DND-41 (cell line): ENCODE results near the gene ZNF22.

Source experiments
- ATAC-seq: fragments of 200-7000 bp; cut with Tn5 transposase; 3 replicates; pipeline ENCODE4 v1.9.1; 2021; ENCODE audit warnings: low read depth; ENCODE audit not compliant: insufficient read depth
- DNase-seq: peaks from one replicate; pipeline ENCODE4 v3.0.0-alpha.2; 2020
- H2AFZ ChIP-seq: 2 replicates; pipeline ENCODE4 v1.6.0; 2012; ENCODE audit warnings: low read depth, low read length
- H3K27ac ChIP-seq: 2 replicates; pipeline ENCODE4 v1.5.1; 2012; ENCODE audit warnings: low read length, inconsistent platforms
- H3K27me3 ChIP-seq: fragments of 200-600 bp; sonication (generic); 2 replicates; pipeline ENCODE4 v1.6.0; 2012; ENCODE audit warnings: low read length, mild to moderate bottlenecking, inconsistent platforms; ENCODE audit not compliant: insufficient read depth, poor library complexity
- H3K36me3 ChIP-seq: 2 replicates; pipeline ENCODE4 v1.5.1; 2012; ENCODE audit warnings: low read length, inconsistent platforms; ENCODE audit not compliant: insufficient read depth
- H3K4me1 ChIP-seq: 2 replicates; pipeline ENCODE4 v1.5.1; 2012; ENCODE audit warnings: mild to moderate bottlenecking, low read length; ENCODE audit not compliant: insufficient read depth
- H3K4me2 ChIP-seq: 2 replicates; pipeline ENCODE4 v1.6.0; 2012; ENCODE audit warnings: mild to moderate bottlenecking, moderate library complexity, low read length, inconsistent platforms; ENCODE audit not compliant: insufficient read depth
- H3K4me3 ChIP-seq, 2 experiments: fragments of 200-600 bp in 1 of 2; shearing (Covaris generic) in 1 of 2; 2 replicates each; pipeline ENCODE4 v1.5.1; 2012 to 2016; ENCODE audit warnings: inconsistent platforms in 2 of 2, low read length in 2 of 2, mild to moderate bottlenecking in 2 of 2, low read depth in 1 of 2, moderate library complexity in 1 of 2
- H3K79me2 ChIP-seq: 2 replicates; pipeline ENCODE4 v1.6.0; 2012; ENCODE audit warnings: low read length, inconsistent platforms; ENCODE audit not compliant: insufficient read depth
- H3K9ac ChIP-seq: 2 replicates; pipeline ENCODE4 v1.6.0; 2012; ENCODE audit warnings: low read depth, mild to moderate bottlenecking, inconsistent platforms, low read length, moderate library complexity
- H3K9me3 ChIP-seq: 2 replicates; pipeline ENCODE4 v1.5.1; 2012; ENCODE audit warnings: low read length, moderate library complexity, mild to moderate bottlenecking, inconsistent platforms; ENCODE audit not compliant: insufficient read depth, severe bottlenecking
- H4K20me1 ChIP-seq: 2 replicates; pipeline ENCODE4 v1.6.0; 2012; ENCODE audit warnings: low read length; ENCODE audit not compliant: insufficient read depth
- EZH2 ChIP-seq: IDR thresholded peaks from 3 replicates; pipeline ENCODE4 v1.6.1; 2012; ENCODE audit warnings: borderline replicate concordance, low read depth, mild to moderate bottlenecking, moderate library complexity, low read length, inconsistent platforms; ENCODE audit not compliant: severe bottlenecking
- TF ChIP-seq, protein P1 (sequence below): IDR thresholded peaks from 2 replicates; pipeline ENCODE4 v1.5.1; 2012; ENCODE audit warnings: borderline replicate concordance, low read length, moderate library complexity, mild to moderate bottlenecking; ENCODE audit not compliant: poor library complexity, severe bottlenecking; ENCODE audit errors: extremely low read depth

ZNF22 gene

DNA sequence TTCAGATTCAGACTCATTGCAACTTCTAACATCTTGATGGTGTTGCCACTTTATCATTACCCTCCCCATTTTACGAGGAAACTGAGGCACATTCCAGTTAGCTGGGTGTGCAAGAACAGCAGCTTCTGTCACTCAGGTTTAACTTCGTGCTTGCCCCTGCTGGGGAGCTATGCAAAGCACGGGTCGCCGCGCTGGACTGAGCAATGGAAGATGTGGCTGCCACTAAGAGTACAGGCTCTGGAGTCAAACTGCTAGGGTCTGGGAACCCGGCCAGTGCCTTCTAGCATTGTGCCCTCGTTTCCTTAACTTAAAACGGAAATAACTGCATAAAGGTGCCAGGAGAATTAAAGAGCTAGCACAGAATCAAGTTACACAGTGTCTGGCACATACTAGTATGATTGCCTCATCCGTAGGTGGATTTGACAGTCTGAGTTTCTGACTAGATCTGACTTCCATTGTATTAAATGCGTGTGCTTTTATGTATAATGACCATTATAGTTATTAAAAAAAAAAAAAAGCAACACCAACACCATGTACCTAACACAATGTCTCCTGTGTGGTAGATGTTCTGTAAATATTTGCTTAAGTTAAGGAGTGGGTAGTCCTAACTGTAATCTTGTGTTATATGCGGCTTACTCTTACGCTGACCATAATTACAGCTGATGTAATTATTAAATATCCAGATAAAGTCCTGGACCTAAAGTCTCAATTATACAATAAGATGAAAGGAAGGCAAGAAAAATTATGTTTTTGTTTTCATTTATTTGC lies 842 bp downstream of the ZNF22 start:
- H3K79me2 ChIP-seq = peaks cover 67% of the 10 kb centered on the region
- H4K20me1 ChIP-seq = peaks cover 52% of the 10 kb centered on the region
- H3K27ac ChIP-seq = peak overlapping the region; percentile 96
- ATAC-seq (peak; percentile 59), DNase-seq (peak; percentile 69)
- H3K4me3 ChIP-seq = peak overlapping the region; percentile 79 to 98
- H3K4me1 ChIP-seq = peaks cover 61% of the 10 kb centered on the region
- peaks cover 34% of the 10 kb centered on the region for H3K36me3 ChIP-seq
- no peaks in the 10 kb centered on the region for H3K9me3 ChIP-seq
- H3K4me2 ChIP-seq = peak overlapping the region; percentile 82
- peak overlapping the region; percentile 83 for H3K9ac ChIP-seq
- TF ChIP-seq, protein P1, sequence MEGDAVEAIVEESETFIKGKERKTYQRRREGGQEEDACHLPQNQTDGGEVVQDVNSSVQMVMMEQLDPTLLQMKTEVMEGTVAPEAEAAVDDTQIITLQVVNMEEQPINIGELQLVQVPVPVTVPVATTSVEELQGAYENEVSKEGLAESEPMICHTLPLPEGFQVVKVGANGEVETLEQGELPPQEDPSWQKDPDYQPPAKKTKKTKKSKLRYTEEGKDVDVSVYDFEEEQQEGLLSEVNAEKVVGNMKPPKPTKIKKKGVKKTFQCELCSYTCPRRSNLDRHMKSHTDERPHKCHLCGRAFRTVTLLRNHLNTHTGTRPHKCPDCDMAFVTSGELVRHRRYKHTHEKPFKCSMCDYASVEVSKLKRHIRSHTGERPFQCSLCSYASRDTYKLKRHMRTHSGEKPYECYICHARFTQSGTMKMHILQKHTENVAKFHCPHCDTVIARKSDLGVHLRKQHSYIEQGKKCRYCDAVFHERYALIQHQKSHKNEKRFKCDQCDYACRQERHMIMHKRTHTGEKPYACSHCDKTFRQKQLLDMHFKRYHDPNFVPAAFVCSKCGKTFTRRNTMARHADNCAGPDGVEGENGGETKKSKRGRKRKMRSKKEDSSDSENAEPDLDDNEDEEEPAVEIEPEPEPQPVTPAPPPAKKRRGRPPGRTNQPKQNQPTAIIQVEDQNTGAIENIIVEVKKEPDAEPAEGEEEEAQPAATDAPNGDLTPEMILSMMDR = peak; percentile 43
- TF ChIP-seq EZH2 = no peak
- peak overlapping the region; percentile 64 for H2AFZ ChIP-seq
- no peaks in the 10 kb centered on the region for H3K27me3 ChIP-seq

DNA sequence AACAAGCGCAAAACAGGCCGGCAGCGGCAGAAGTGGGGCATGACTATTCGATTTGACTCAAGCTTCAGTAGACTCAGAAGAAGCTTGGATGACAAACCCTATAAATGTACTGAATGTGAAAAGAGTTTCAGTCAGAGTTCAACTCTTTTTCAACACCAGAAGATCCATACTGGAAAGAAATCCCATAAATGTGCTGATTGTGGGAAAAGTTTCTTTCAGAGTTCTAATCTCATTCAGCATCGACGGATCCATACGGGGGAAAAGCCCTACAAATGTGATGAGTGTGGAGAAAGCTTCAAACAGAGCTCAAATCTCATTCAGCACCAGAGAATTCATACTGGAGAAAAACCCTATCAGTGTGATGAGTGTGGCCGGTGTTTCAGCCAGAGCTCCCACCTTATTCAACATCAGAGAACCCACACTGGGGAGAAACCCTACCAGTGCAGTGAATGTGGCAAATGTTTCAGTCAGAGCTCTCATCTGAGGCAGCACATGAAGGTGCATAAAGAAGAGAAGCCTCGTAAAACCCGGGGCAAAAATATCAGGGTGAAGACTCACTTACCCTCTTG lies 2.8 kb downstream of the ZNF22 start:
- H2AFZ ChIP-seq = no peak overlapping the region
- no peak overlapping the region for H3K27ac ChIP-seq
- H3K79me2 ChIP-seq = peaks cover 67% of the 10 kb centered on the region
- peaks cover 55% of the 10 kb centered on the region for H4K20me1 ChIP-seq
- H3K4me1 ChIP-seq = peaks cover 46% of the 10 kb centered on the region
- H3K36me3 ChIP-seq = peaks cover 34% of the 10 kb centered on the region
- H3K9ac ChIP-seq = no peak overlapping the region
- no peaks in the 10 kb centered on the region for H3K27me3 ChIP-seq
- DNase-seq = no peak
- H3K4me2 ChIP-seq = peak overlapping the region; percentile 25; the same call in 1 of the 2 replicates
- H3K4me3 ChIP-seq = no peak overlapping the region
- ATAC-seq = no peak
- no peaks in the 10 kb centered on the region for H3K9me3 ChIP-seq
- TF ChIP-seq, protein P1 = no peak
- no peak for TF ChIP-seq EZH2

- H3K4me1 ChIP-seq = peaks cover 37% of the 10 kb centered on the region
These were observed 3.9 kb downstream of the ZNF22 start for GRCh38 chr10:45004661-45005060.

More at GRCh38 chr10:45004661-45005060, 3.9 kb downstream of the ZNF22 start:
- H3K27ac ChIP-seq = no peak overlapping the region
- no peaks in the 10 kb centered on the region for H3K27me3 ChIP-seq
- no peak for TF ChIP-seq EZH2
- TF ChIP-seq, protein P1 = no peak
- H3K4me3 ChIP-seq = no peak overlapping the region
- H3K36me3 ChIP-seq = peaks cover 34% of the 10 kb centered on the region
- ATAC-seq (no peak), DNase-seq (no peak)
- no peak overlapping the region for H3K9ac ChIP-seq
- no peaks in the 10 kb centered on the region for H3K9me3 ChIP-seq
- H4K20me1 ChIP-seq = peaks cover 55% of the 10 kb centered on the region
- H3K79me2 ChIP-seq = peaks cover 62% of the 10 kb centered on the region
- no peak overlapping the region for H2AFZ ChIP-seq
- H3K4me2 ChIP-seq = no peak overlapping the region
